CD4-positive, alpha-beta memory T cell (primary cell): ENCODE results near the gene KRT73. TPM values are rescaled to one million over a fixed set of nuclear protein-coding genes. Genes with fewer than 3 reads are reported as not detected.
A peak's percentile ranks its signal among the peaks of the same experiment; 100 is the strongest.
"Not testable (repeated sequence)": the region's sequence is repeated elsewhere in the genome, so short reads cannot be mapped to it uniquely, and the experiment has no call there.

ENCODE experiments used
- CTCF ChIA-PET: fragments of 350-600 bp; sonication (Branson Sonifier 250); formaldehyde crosslinking; loops from one replicate; lab custom pipeline; 2021; ENCODE audit warnings: inconsistent platforms; ENCODE audit not compliant: partially characterized antibody; lab: Charles Lee
- POLR2A ChIA-PET: fragments of 350-600 bp; sonication (Branson Sonifier 250); formaldehyde crosslinking; loops from one replicate; lab custom pipeline; 2021; ENCODE audit not compliant: partially characterized antibody; lab: Charles Lee
- DNase-seq, 5 donors: peaks; one replicate each; pipeline versions ENCODE4 v3.0.0 to v3.0.0-alpha.2; 2020 to 2022; ENCODE audit warnings: mixed read lengths in 1 of 5
- H3K27ac ChIP-seq: one replicate; pipeline ENCODE4 v1.7.0; 2013; ENCODE audit warnings: low read depth, low read length
- H3K27me3 ChIP-seq: 2 replicates; pipeline ENCODE4 v1.7.0; 2013; ENCODE audit warnings: mild to moderate bottlenecking, low read length, moderate library complexity; ENCODE audit not compliant: insufficient read depth
- H3K36me3 ChIP-seq: 2 replicates; pipeline ENCODE4 v1.7.0; 2013; ENCODE audit warnings: mild to moderate bottlenecking, low read length, moderate library complexity; ENCODE audit not compliant: insufficient read depth
- H3K4me1 ChIP-seq: 2 replicates; pipeline ENCODE4 v1.7.0; 2013; ENCODE audit warnings: mild to moderate bottlenecking, low read length, moderate library complexity; ENCODE audit not compliant: insufficient read depth
- H3K4me3 ChIP-seq, 2 donors: one replicate each; pipeline ENCODE4 v1.7.0; 2013; ENCODE audit warnings: low read length in 2 of 2, mild to moderate bottlenecking in 1 of 2
- H3K9me3 ChIP-seq, 2 donors: one replicate each; pipeline ENCODE4 v1.7.0; 2013; ENCODE audit warnings: low read length in 2 of 2, control low read depth in 1 of 2; ENCODE audit not compliant: control insufficient read depth in 1 of 2
- H3K27ac Mint-ChIP-seq, 7 donors: one replicate each; pipeline ENCODE4 v1.8.0; 2020 to 2021; ENCODE audit warnings: mixed read lengths in 7 of 7, mild to moderate bottlenecking in 6 of 7, inconsistent platforms in 3 of 7, moderate library complexity in 3 of 7
- H3K27me3 Mint-ChIP-seq, 2 donors: one replicate each; pipeline ENCODE4 v1.8.0; 2020 to 2021; ENCODE audit warnings: mixed read lengths in 2 of 2
- H3K36me3 Mint-ChIP-seq, 2 donors: one replicate each; pipeline ENCODE4 v1.8.0; 2020 to 2021; ENCODE audit warnings: mixed read lengths in 2 of 2, inconsistent platforms in 1 of 2, mild to moderate bottlenecking in 1 of 2
- H3K4me1 Mint-ChIP-seq, 4 donors: one replicate each; pipeline ENCODE4 v1.8.0; 2020 to 2021; ENCODE audit warnings: mixed read lengths in 4 of 4, mild to moderate bottlenecking in 1 of 4
- H3K4me3 Mint-ChIP-seq, 8 donors: one replicate each; pipeline ENCODE4 v1.8.0; 2020 to 2021; ENCODE audit warnings: mixed read lengths in 8 of 8, mild to moderate bottlenecking in 7 of 8, moderate library complexity in 6 of 8, inconsistent platforms in 3 of 8
- H3K9me3 Mint-ChIP-seq, 8 donors: one replicate each; pipeline ENCODE4 v1.8.0; 2020 to 2021; ENCODE audit warnings: mixed read lengths in 8 of 8, mild to moderate bottlenecking in 5 of 8, inconsistent platforms in 3 of 8, moderate library complexity in 1 of 8
- intact Hi-C: fragments of 100-400 bp; cut with micrococcal nuclease; formaldehyde crosslinking; loops from one replicate; pipeline ENCODE4 v1.15.1; 2023
- polyA plus RNA-seq, 2 donors: library from polyadenylated mRNA; unstranded; fragments of 300-500 nt; fragmentation: Illumina TruSeq; gene quantifications; one replicate each; pipeline ENCODE4 v1.2.3, GENCODE V29; 2021
- total RNA-seq, 2 experiments: library from RNA; stranded (reverse); gene quantifications; one replicate each; pipeline ENCODE4 v1.2.3, GENCODE V29; 2021

Gene KRT73
- total and polyA plus RNA-seq, 4 experiments from 2014 or later = 1.2 to 6.0 (median 3.5) TPM

GRCh38 chr12:52600475-52600874, 17.9 kb downstream of the KRT73 start:
- Histone ChIP-seq H3K4me1 (peaks cover 13% of the 10 kb centered on the region), H3K27ac (no peak overlapping the region), H3K4me3 (no peak overlapping the region), H3K27me3 (no peaks in the 10 kb centered on the region), H3K36me3 (no peaks in the 10 kb centered on the region), H3K9me3 (no peaks in the 10 kb centered on the region)
- CTCF ChIA-PET = no interaction called here
- no peak overlapping the region for H3K4me3 Mint-ChIP-seq
- no peak for DNase-seq
- no peak overlapping the region for H3K27ac Mint-ChIP-seq
- H3K4me1 Mint-ChIP-seq = peaks cover 6 to 31% (median 17%) of the 10 kb centered on the region in 4 donors
- POLR2A ChIA-PET = no interaction called here
- no peaks in the 10 kb centered on the region for H3K36me3 Mint-ChIP-seq
- peaks cover 15 to 16% of the 10 kb centered on the region in 2 donors for H3K27me3 Mint-ChIP-seq
- no peaks in the 10 kb centered on the region for H3K9me3 Mint-ChIP-seq
- intact Hi-C loops = no loop called here

- no peak for DNase-seq
- intact Hi-C loops = no loop called here
- Histone ChIP-seq H3K9me3 (no peaks in the 10 kb centered on the region), H3K27me3 (no peaks in the 10 kb centered on the region), H3K27ac (no peak overlapping the region), H3K4me1 (peaks cover 12% of the 10 kb centered on the region), H3K36me3 (no peaks in the 10 kb centered on the region), H3K4me3 (no peak overlapping the region)
- Mint-ChIP-seq H3K4me3 (no peak overlapping the region), H3K36me3 (no peaks in the 10 kb centered on the region), H3K4me1 (peaks cover 4 to 27% (median 14%) of the 10 kb centered on the region in 4 donors), H3K27me3 (peaks cover 15 to 16% of the 10 kb centered on the region in 2 donors), H3K9me3 (no peaks in the 10 kb centered on the region), H3K27ac (no peak overlapping the region)
- ChIA-PET CTCF (no interaction called here), POLR2A (no interaction called here)
Observed at GRCh38 chr12:52600071-52600470, 18.3 kb downstream of the KRT73 start.

GRCh38 chr12:52598966-52599365, 19.4 kb downstream of the KRT73 start:
- H3K4me1 ChIP-seq = peaks cover 4% of the 10 kb centered on the region
- H3K9me3 ChIP-seq = no peaks in the 10 kb centered on the region
- Mint-ChIP-seq H3K4me1 (peaks cover 2 to 18% (median 10%) of the 10 kb centered on the region in 4 donors), H3K27ac (no peak overlapping the region), H3K4me3 (no peak overlapping the region), H3K9me3 (no peaks in the 10 kb centered on the region), H3K27me3 (peaks cover 16 to 17% of the 10 kb centered on the region in 2 donors), H3K36me3 (no peaks in the 10 kb centered on the region)
- DNase-seq = no peak
- intact Hi-C loops = no loop called here
- H3K27me3 ChIP-seq = no peaks in the 10 kb centered on the region
- H3K27ac ChIP-seq = no peak overlapping the region
- CTCF ChIA-PET = no interaction called here
- no peak overlapping the region for H3K4me3 ChIP-seq
- no peaks in the 10 kb centered on the region for H3K36me3 ChIP-seq
- POLR2A ChIA-PET = no interaction called here

DNA sequence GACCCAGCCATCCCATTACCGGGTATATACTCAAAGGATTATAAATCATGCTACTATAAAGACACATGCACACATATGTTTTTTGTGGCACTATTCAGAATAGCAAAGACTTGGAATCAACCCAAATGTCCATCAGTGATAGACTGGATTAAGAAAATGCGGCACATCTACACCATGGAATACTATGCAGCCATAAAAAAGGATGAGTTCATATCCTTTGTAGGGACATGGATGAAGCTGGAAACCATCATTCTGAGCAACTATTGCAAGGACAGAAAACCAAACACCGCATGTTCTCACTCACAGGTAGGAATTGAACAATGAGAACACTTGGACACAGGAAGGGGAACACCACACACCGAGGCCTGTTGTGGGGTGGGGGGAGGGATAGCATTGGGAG, 24.1 kb downstream of the KRT73 start:
- H3K9me3 ChIP-seq, H3K9me3 Mint-ChIP-seq, intact Hi-C loops, H3K4me3 Mint-ChIP-seq, H3K4me1 Mint-ChIP-seq, H3K4me3 ChIP-seq, H3K27me3 ChIP-seq, H3K27ac Mint-ChIP-seq, H3K36me3 ChIP-seq, DNase-seq, H3K27ac ChIP-seq, POLR2A ChIA-PET, H3K36me3 Mint-ChIP-seq, H3K4me1 ChIP-seq: not testable (repeated sequence)
- peaks cover 9 to 12% of the 10 kb centered on the region in 2 donors for H3K27me3 Mint-ChIP-seq
- CTCF ChIA-PET = interaction anchor here (0.8 kb wide), 1 partner anchor 10 kb away, joined by 3 read pairs; no protein-coding TSS in a partner anchor

DNA sequence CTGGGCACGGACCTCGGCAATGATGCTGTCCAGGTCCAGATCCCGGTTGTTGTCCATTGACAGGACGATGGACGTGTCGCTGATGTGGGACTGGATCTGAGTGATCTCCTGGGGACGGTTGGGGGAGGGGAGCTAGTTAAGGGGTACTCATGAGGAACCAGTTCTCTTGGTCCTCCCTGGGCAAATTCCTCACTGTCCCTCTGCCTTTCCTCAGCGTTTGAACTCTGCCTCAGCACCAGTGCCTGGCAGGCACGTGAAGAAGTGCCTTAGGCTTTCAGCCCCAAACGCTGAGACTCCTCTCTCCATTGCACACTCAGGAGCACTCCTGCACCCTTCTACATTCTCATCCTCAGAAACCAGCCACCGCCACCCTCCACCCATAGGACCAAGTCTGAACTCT, 26.8 kb downstream of the KRT73 start:
- H3K9me3 Mint-ChIP-seq = no peaks in the 10 kb centered on the region
- peaks cover 3 to 17% (median 8%) of the 10 kb centered on the region in 4 donors for H3K4me1 Mint-ChIP-seq
- DNase-seq = no peak
- peaks cover 7% of the 10 kb centered on the region for H3K4me1 ChIP-seq
- no peaks in the 10 kb centered on the region for H3K36me3 Mint-ChIP-seq
- CTCF ChIA-PET = no interaction called here
- H3K27me3 ChIP-seq = no peaks in the 10 kb centered on the region
- no peaks in the 10 kb centered on the region for H3K9me3 ChIP-seq
- no peaks in the 10 kb centered on the region for H3K36me3 ChIP-seq
- intact Hi-C loops = no loop called here
- H3K27me3 Mint-ChIP-seq = peaks cover 0 to 7% of the 10 kb centered on the region in 2 donors
- no peak overlapping the region for H3K4me3 ChIP-seq
- H3K27ac Mint-ChIP-seq = peak overlapping the region in 2 of 7 donors; percentile 77 to 78
- POLR2A ChIA-PET = no interaction called here
- no peak overlapping the region for H3K27ac ChIP-seq
- H3K4me3 Mint-ChIP-seq = no peak overlapping the region

DNA sequence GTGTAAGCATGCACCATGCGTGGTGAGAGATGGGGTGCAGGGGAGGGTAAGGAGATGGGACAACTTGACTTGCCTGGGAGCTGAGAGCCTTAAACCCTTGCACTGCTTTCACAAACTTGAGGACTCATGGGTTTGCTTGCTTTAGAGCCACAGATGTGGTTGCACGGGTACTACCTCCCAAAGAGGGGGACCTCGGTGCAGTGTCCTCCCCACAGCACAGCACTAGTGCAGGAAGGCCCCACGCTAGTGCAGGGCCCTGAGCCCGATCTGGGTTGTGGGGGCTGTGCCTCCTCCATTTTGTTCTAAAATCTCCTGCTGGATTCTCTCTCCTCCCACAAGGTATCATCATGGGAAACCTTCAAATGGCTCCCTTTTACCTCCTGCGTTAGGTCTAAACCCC, 28.3 kb downstream of the KRT73 start:
- peaks cover 20% of the 10 kb centered on the region for H3K4me1 ChIP-seq
- H3K9me3 ChIP-seq = no peaks in the 10 kb centered on the region
- H3K36me3 ChIP-seq = no peaks in the 10 kb centered on the region
- Mint-ChIP-seq H3K27me3 (peaks cover 0 to 7% of the 10 kb centered on the region in 2 donors), H3K36me3 (no peaks in the 10 kb centered on the region), H3K9me3 (no peaks in the 10 kb centered on the region), H3K4me1 (peaks cover 15 to 32% (median 21%) of the 10 kb centered on the region in 4 donors), H3K27ac (peak overlapping the region in 2 of 7 donors; percentile 15 to 59), H3K4me3 (no peak overlapping the region)
- no peak overlapping the region for H3K4me3 ChIP-seq
- ChIA-PET POLR2A (interaction anchor here (1.0 kb wide), 1 partner anchor 59 kb away, joined by 3 read pairs; no protein-coding TSS in a partner anchor), CTCF (interaction anchor here (0.6 to 17.5 kb wide), 4 partner anchors 12 to 391 kb away, joined by 3 to 317 read pairs (median 5); no protein-coding TSS in a partner anchor)
- no peak for DNase-seq
- H3K27me3 ChIP-seq = no peaks in the 10 kb centered on the region
- intact Hi-C loops = no loop called here
- no peak overlapping the region for H3K27ac ChIP-seq

- Mint-ChIP-seq H3K4me1 (peaks cover 19 to 42% (median 27%) of the 10 kb centered on the region in 4 donors), H3K9me3 (no peaks in the 10 kb centered on the region), H3K4me3 (peak overlapping the region in 1 of 8 donors; percentile 26), H3K36me3 (no peaks in the 10 kb centered on the region), H3K27ac (peak overlapping the region in 5 of 7 donors; percentile 43 to 82 (median 78)), H3K27me3 (peaks cover 0 to 2% of the 10 kb centered on the region in 2 donors)
- ChIA-PET POLR2A (interaction anchor here (1.6 to 2.8 kb wide), 2 partner anchors 14 to 57 kb away, joined by 3 to 9 read pairs; no protein-coding TSS in a partner anchor), CTCF (interaction anchor here (3.5 to 17.5 kb wide), 4 partner anchors 25 to 292 kb away, joined by 20 to 317 read pairs (median 113); no protein-coding TSS in a partner anchor)
- Histone ChIP-seq H3K36me3 (no peaks in the 10 kb centered on the region), H3K4me3 (no peak overlapping the region), H3K4me1 (peaks cover 25% of the 10 kb centered on the region), H3K27me3 (no peaks in the 10 kb centered on the region), H3K9me3 (no peaks in the 10 kb centered on the region), H3K27ac (no peak overlapping the region)
- intact Hi-C loops = loop anchor here (2.0 to 10.0 kb wide), 3 partner anchors 103 to 433 kb away; no protein-coding TSS in a partner anchor
- DNase-seq = no peak
Observed at GRCh38 chr12:52587563-52587962, 30.8 kb downstream of the KRT73 start.
